Endothelial cell of umbilical vein (primary cell): ENCODE data around the gene SLC39A5.

ENCODE experiments used
- CTCF ChIP-seq, 2 donors: IDR thresholded peaks; 1 replicate in 1 of 2; 2 replicates in 1 of 2; pipeline ENCODE4 v1.5.1; 2011; ENCODE audit warnings: low read length in 2 of 2, mild to moderate bottlenecking in 2 of 2, moderate library complexity in 2 of 2, control low read depth in 1 of 2, inconsistent platforms in 1 of 2, low read depth in 1 of 2; ENCODE audit not compliant: insufficient read depth in 1 of 2; ENCODE audit errors: extremely low read depth in 1 of 2
- FOS ChIP-seq: IDR thresholded peaks from 2 replicates; pipeline ENCODE4 v1.6.1; 2011; ENCODE audit warnings: mild to moderate bottlenecking, low read length, moderate library complexity, borderline replicate concordance; ENCODE audit not compliant: insufficient read depth
- GATA2 ChIP-seq: IDR thresholded peaks from 2 replicates; pipeline ENCODE4 v1.7.0; 2011; ENCODE audit warnings: low read depth, mild to moderate bottlenecking, moderate library complexity, mixed read lengths, low read length; ENCODE audit not compliant: insufficient read length, insufficient read depth
- POLR2A ChIP-seq: IDR thresholded peaks from 2 replicates; pipeline ENCODE4 v1.6.1; 2012; ENCODE audit warnings: low read depth, mild to moderate bottlenecking, control low read depth, low read length
- POLR2AphosphoS5 ChIP-seq: IDR thresholded peaks from 2 replicates; pipeline ENCODE4 v1.6.1; 2012; ENCODE audit warnings: low read depth, mild to moderate bottlenecking, control low read depth, low read length, moderate library complexity; ENCODE audit not compliant: insufficient read depth

GRCh38 chr12:56223571-56224101 is 6.2 kb upstream of the SLC39A5 start:
- TF ChIP-seq POLR2A (peak; percentile 14), FOS (no peak), CTCF (IDR thresholded peaks at IDR 0.05; ENCODE audit: extremely low read depth in 1 of 2, insufficient read depth in 1 of 2, low read depth in 1 of 2, low read length in 2 of 2) (no peak), POLR2AphosphoS5 (no peak), GATA2 (no peak)
